Stomach (tissue), 9 donors: ENCODE results near the gene NYAP1. TPM values are rescaled to one million over a fixed set of nuclear protein-coding genes. Genes with fewer than 3 reads are reported as not detected.
A peak's percentile ranks its signal among the peaks of the same experiment; 100 is the strongest.
"Not testable (repeated sequence)": the region's sequence is repeated elsewhere in the genome, so short reads cannot be mapped to it uniquely, and the experiment has no call there.

ENCODE experiments used
- DNase-seq, 2 donors: peaks; one replicate each; pipeline versions ENCODE4 v3.0.0 to v3.0.0-alpha.2; 2013 to 2019
- H3K27ac ChIP-seq, 5 donors: fragments of 200-600 bp in 4 of 5; sonication (generic) in 4 of 5; one replicate each; pipeline ENCODE4 v1.5.1; 2013 to 2019; ENCODE audit warnings: mild to moderate bottlenecking in 1 of 5, moderate library complexity in 1 of 5
- H3K27me3 ChIP-seq, 3 donors: fragments of 200-600 bp; sonication (generic); one replicate each; pipeline ENCODE4 v1.5.1; 2017 to 2019; ENCODE audit warnings: mixed run types in 1 of 3
- H3K36me3 ChIP-seq, 4 donors: fragments of 200-600 bp; sonication (generic); 1 replicate in 3 of 4; 2 replicates in 1 of 4; pipeline ENCODE4 v1.5.1; 2016 to 2019
- H3K4me1 ChIP-seq, 4 donors: fragments of 200-600 bp; sonication (generic); one replicate each; pipeline ENCODE4 v1.5.1; 2016 to 2019
- H3K4me3 ChIP-seq, 4 donors: fragments of 200-600 bp; sonication (generic) in 3 of 4; one replicate each; pipeline ENCODE4 v1.5.1; 2016 to 2019; ENCODE audit warnings: mild to moderate bottlenecking in 1 of 4
- H3K9me3 ChIP-seq, 4 donors: fragments of 200-600 bp; sonication (generic); one replicate each; pipeline ENCODE4 v1.5.1; 2016 to 2019
- EP300 ChIP-seq: sonication (generic); formaldehyde crosslinking; IDR thresholded peaks from one replicate; pipeline ENCODE4 v1.6.1; 2017; ENCODE audit warnings: antibody characterized with exemption
- POLR2A ChIP-seq, 4 donors: fragments of 450-650 bp; IDR thresholded peaks; one replicate each; pipeline ENCODE4 v1.6.1; 2016; ENCODE audit warnings: antibody characterized with exemption in 4 of 4, control low read depth in 2 of 4, mild to moderate bottlenecking in 1 of 4, moderate library complexity in 1 of 4
- POLR2AphosphoS5 ChIP-seq, 3 donors: sonication (generic); formaldehyde crosslinking; IDR thresholded peaks; one replicate each; pipeline ENCODE4 v1.6.1; 2016; ENCODE audit warnings: antibody characterized with exemption in 3 of 3
- WGBS, 5 donors: extraction: QIAGEN DNeasy Blood & Tissue Kit in 3 of 5; methylation state at CpG; one replicate each; pipeline versions ENCODE4 v1.1.5 to v1.1.7; 2013 to 2018; 5-methylcytosine and 5-hydroxymethylcytosine counted together
- intact Hi-C: fragments of 100-400 bp; cut with DNase I; formaldehyde crosslinking; loops from one replicate; pipeline ENCODE4 v1.15.1; 2023; ENCODE audit warnings: low total_unique reads
- polyA plus RNA-seq, 3 donors: library from polyadenylated mRNA; stranded (reverse); fragments of 200-250 nt; gene quantifications; one replicate each; pipeline ENCODE4 v1.2.3, GENCODE V29; 2013
- total RNA-seq, 5 donors: library from RNA; depleted of rRNA; stranded (reverse); fragments of >200 nt; gene quantifications; one replicate each; pipeline versions ENCODE4 v1.1.0 to v1.2.3, GENCODE V29; 2014 to 2016
- TF ChIP-seq, protein P1 (sequence below), 7 experiments: fragments of 450-650 bp in 4 of 7; fragments of 200-600 bp in 3 of 7; sonication (generic) in 3 of 7; IDR thresholded peaks; one replicate each; pipeline ENCODE4 v1.5.1; 2016 to 2019; ENCODE audit warnings: antibody characterized with exemption in 7 of 7, control low read depth in 2 of 7, mild to moderate bottlenecking in 1 of 7
- donor health status: healthy with polysubstance abuse.
- donor health status: Bipolar disorder and iron deficiency.
- donor health status: healthy.

The NYAP1 gene
- total and polyA plus RNA-seq, 8 donors = 0.48 to 0.75 (median 0.73) TPM; not detected in 5

- H3K4me3 ChIP-seq = no peak overlapping the region
- no peaks in the 10 kb centered on the region for H3K27me3 ChIP-seq
- 79 to 93% (median 85%) methylated on average over 9 of the region's 9 CpGs for WGBS, 5 donors
- peaks cover 0 to 9% (median 7%) of the 10 kb centered on the region in 4 donors for H3K4me1 ChIP-seq
- TF ChIP-seq EP300 (no peak), POLR2AphosphoS5 (IDR thresholded peaks at IDR 0.05) (no peak), POLR2A (IDR thresholded peaks at IDR 0.05) (no peak)
- TF ChIP-seq, protein P1, sequence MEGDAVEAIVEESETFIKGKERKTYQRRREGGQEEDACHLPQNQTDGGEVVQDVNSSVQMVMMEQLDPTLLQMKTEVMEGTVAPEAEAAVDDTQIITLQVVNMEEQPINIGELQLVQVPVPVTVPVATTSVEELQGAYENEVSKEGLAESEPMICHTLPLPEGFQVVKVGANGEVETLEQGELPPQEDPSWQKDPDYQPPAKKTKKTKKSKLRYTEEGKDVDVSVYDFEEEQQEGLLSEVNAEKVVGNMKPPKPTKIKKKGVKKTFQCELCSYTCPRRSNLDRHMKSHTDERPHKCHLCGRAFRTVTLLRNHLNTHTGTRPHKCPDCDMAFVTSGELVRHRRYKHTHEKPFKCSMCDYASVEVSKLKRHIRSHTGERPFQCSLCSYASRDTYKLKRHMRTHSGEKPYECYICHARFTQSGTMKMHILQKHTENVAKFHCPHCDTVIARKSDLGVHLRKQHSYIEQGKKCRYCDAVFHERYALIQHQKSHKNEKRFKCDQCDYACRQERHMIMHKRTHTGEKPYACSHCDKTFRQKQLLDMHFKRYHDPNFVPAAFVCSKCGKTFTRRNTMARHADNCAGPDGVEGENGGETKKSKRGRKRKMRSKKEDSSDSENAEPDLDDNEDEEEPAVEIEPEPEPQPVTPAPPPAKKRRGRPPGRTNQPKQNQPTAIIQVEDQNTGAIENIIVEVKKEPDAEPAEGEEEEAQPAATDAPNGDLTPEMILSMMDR (IDR thresholded peaks at IDR 0.05) = no peak
- intact Hi-C loops = no loop called here
- DNase-seq = no peak
- peak overlapping the region in 3 of 5 donors; percentile 49 to 58 (median 51) for H3K27ac ChIP-seq
- no peaks in the 10 kb centered on the region for H3K9me3 ChIP-seq
- no peaks in the 10 kb centered on the region for H3K36me3 ChIP-seq
Measured at GRCh38 chr7:100443096-100443840, 40.5 kb upstream of the NYAP1 start.

GRCh38 chr7:100444311-100445278 lies 39.1 kb upstream of the NYAP1 start:
- peak overlapping the region in 4 of 5 donors; percentile 19 to 58 (median 52) for H3K27ac ChIP-seq
- DNase-seq = peak in 1 of 2 donors; percentile 78
- no peaks in the 10 kb centered on the region for H3K27me3 ChIP-seq
- no peaks in the 10 kb centered on the region for H3K36me3 ChIP-seq
- intact Hi-C loops = no loop called here
- peaks cover 0 to 10% (median 7%) of the 10 kb centered on the region in 4 donors for H3K4me1 ChIP-seq
- TF ChIP-seq EP300 (no peak), POLR2A (IDR thresholded peaks at IDR 0.05) (no peak), POLR2AphosphoS5 (IDR thresholded peaks at IDR 0.05) (peak in 1 of 3 donors; percentile 38)
- TF ChIP-seq, protein P1 (IDR thresholded peaks at IDR 0.05) = no peak
- 41 to 46% (median 46%) methylated on average over 14 of the region's 14 CpGs for WGBS, 5 donors
- no peaks in the 10 kb centered on the region for H3K9me3 ChIP-seq
- H3K4me3 ChIP-seq = no peak overlapping the region

DNA sequence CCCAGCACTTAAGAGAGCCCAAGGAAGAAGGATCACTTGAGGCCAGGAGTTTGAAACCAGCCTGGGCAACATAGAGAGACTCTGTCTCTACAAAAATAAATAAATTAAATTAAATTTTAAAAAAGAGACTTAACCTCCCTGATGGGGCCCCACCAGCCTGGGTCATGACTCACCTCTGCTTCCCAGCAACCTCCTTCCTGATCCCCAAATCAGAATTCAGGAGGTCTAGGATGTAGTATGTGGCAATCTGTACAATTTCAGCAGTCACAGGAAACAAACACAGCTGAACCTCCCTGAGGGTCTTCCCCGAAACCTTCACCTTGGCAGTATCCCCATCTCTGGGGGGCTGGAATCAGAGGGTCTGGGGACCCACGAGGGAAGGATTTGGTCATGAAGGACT lies 37.7 kb upstream of the NYAP1 start:
- no peak for TF ChIP-seq EP300
- TF ChIP-seq, protein P1 (IDR thresholded peaks at IDR 0.05) = no peak
- TF ChIP-seq POLR2A (IDR thresholded peaks at IDR 0.05) = no peak
- TF ChIP-seq POLR2AphosphoS5 (IDR thresholded peaks at IDR 0.05) = no peak
- intact Hi-C loops = no loop called here
- 60 to 80% (median 73%) methylated on average over 2 of the region's 2 CpGs for WGBS, 5 donors
- H3K9me3 ChIP-seq = no peaks in the 10 kb centered on the region
- H3K4me1 ChIP-seq = peaks cover 0 to 24% (median 16%) of the 10 kb centered on the region in 4 donors
- H3K4me3 ChIP-seq = no peak overlapping the region
- H3K36me3 ChIP-seq = no peaks in the 10 kb centered on the region
- no peak overlapping the region for H3K27ac ChIP-seq
- DNase-seq = no peak
- no peaks in the 10 kb centered on the region for H3K27me3 ChIP-seq

GRCh38 chr7:100447363-100447762 lies 36.4 kb upstream of the NYAP1 start:
- DNase-seq, H3K27ac ChIP-seq, H3K27me3 ChIP-seq, H3K9me3 ChIP-seq, H3K4me3 ChIP-seq, H3K36me3 ChIP-seq, intact Hi-C loops: not testable (repeated sequence)
- H3K4me1 ChIP-seq = peaks cover 0 to 24% (median 16%) of the 10 kb centered on the region in 4 donors
- WGBS, 5 donors = 94 to 98% (median 96%) methylated on average over 8 of the region's 8 CpGs
